HCT116 (cell line): ENCODE measurements around the gene CNTNAP2. TPM values are rescaled to one million over a fixed set of nuclear protein-coding genes. Genes with fewer than 3 reads are reported as not detected.

Experiments
- ATAC-seq: fragments of 200-7000 bp; cut with Tn5 transposase; 2 replicates; pipeline ENCODE4 v1.9.1; 2020; ENCODE audit warnings: mild to moderate bottlenecking, moderate library complexity
- BruUV-seq: library from RNA; stranded (reverse); fragments of 400-500 nt; replicated peaks from 2 replicates; lab custom pipeline; 2021; lab: Mats Ljungman, UMichigan
- CTCF ChIA-PET: fragments of 300-600 bp; sonication (Branson Sonifier 250); formaldehyde crosslinking; loops from one replicate; lab custom pipeline; 2021; ENCODE audit warnings: antibody characterized with exemption; lab: Charles Lee
- POLR2A ChIA-PET: fragments of 300-600, 350-600 bp; sonication (Branson Sonifier 250); formaldehyde crosslinking; loops from one replicate; lab custom pipeline; 2021; ENCODE audit warnings: antibody characterized with exemption; lab: Charles Lee
- RAD21 ChIA-PET, 2 experiments: fragments of 300-600 bp; sonication (Branson Sonifier 250); formaldehyde crosslinking; loops; one replicate each; lab custom pipeline; 2023; ENCODE audit warnings: low total read pairs in 2 of 2; ENCODE audit not compliant: uncharacterized antibody in 2 of 2, unreplicated experiment in 2 of 2, low non-redundant PET in 1 of 2; lab: Charles Lee
- DNase-seq: peaks from one replicate; pipeline ENCODE4 v3.0.0-alpha.2; 2010; ENCODE audit warnings: low read depth, low spot score
- H2AFZ ChIP-seq: fragments of 200-600 bp; shearing (Covaris generic), sonication (generic); 2 replicates; pipeline ENCODE4 v1.6.1; 2017; ENCODE audit warnings: low read depth, mixed run types, mixed read lengths, antibody characterized with exemption, low read length; ENCODE audit not compliant: poor library complexity, severe bottlenecking
- H3K27ac ChIP-seq: 2 replicates; pipeline ENCODE4 v1.5.1; 2012; ENCODE audit warnings: low read depth, low read length
- H3K27me3 ChIP-seq: fragments of 200-600 bp; sonication (generic); 2 replicates; pipeline ENCODE4 v1.6.1; 2016; ENCODE audit warnings: mixed run types, low read length, mixed read lengths; ENCODE audit not compliant: insufficient read depth
- H3K36me3 ChIP-seq, 2 experiments: fragments of 200-500 bp in 1 of 2; fragments of 200-600 bp in 1 of 2; sonication (Bioruptor generic) in 1 of 2; sonication (generic) in 1 of 2; 2 replicates each; pipeline versions ENCODE4 v1.5.1 to v1.6.1; 2014 to 2016; ENCODE audit warnings: low read length in 2 of 2, inconsistent platforms in 1 of 2, mixed read lengths in 1 of 2, mixed run types in 1 of 2; ENCODE audit not compliant: insufficient read depth in 2 of 2, control insufficient read depth in 1 of 2
- H3K4me1 ChIP-seq, 2 experiments: fragments of 200-600 bp in 1 of 2; sonication (generic) in 1 of 2; 2 replicates each; pipeline versions ENCODE4 v1.5.1 to v1.6.1; 2012 to 2017; ENCODE audit warnings: low read length in 2 of 2, inconsistent platforms in 1 of 2, mild to moderate bottlenecking in 1 of 2, mixed read lengths in 1 of 2, mixed run types in 1 of 2, moderate library complexity in 1 of 2; ENCODE audit not compliant: insufficient read depth in 2 of 2, control insufficient read depth in 1 of 2
- H3K4me2 ChIP-seq: fragments of 200-600 bp; sonication (generic); 2 replicates; pipeline ENCODE4 v1.6.1; 2017; ENCODE audit warnings: mixed run types, low read length, mixed read lengths
- H3K4me3 ChIP-seq, 2 experiments: fragments of 200-600 bp in 1 of 2; sonication (generic) in 1 of 2; replicated peaks in 1 of 2; 2 replicates each; pipeline ENCODE4 v1.5.1; 2011 to 2016; ENCODE audit warnings: low read length in 2 of 2, control low read depth in 1 of 2, low read depth in 1 of 2, mild to moderate bottlenecking in 1 of 2, mixed read lengths in 1 of 2, mixed run types in 1 of 2
- H3K79me2 ChIP-seq: fragments of 200-600 bp; sonication (generic); 2 replicates; pipeline ENCODE4 v1.6.1; 2017; ENCODE audit warnings: mild to moderate bottlenecking, mixed run types, low read length, moderate library complexity, mixed read lengths; ENCODE audit not compliant: insufficient read depth
- H3K9ac ChIP-seq: fragments of 200-600 bp; sonication (generic); 2 replicates; pipeline ENCODE4 v1.6.1; 2016; ENCODE audit warnings: low read length, mixed read lengths
- H3K9me2 ChIP-seq: fragments of 200-600 bp; sonication (generic), shearing (Covaris generic); 2 replicates; pipeline ENCODE4 v1.6.1; 2017; ENCODE audit warnings: mixed run types, mild to moderate bottlenecking, moderate library complexity; ENCODE audit not compliant: insufficient read depth
- H3K9me3 ChIP-seq, 2 experiments: fragments of 200-500 bp in 1 of 2; fragments of 200-600 bp in 1 of 2; sonication (Bioruptor generic) in 1 of 2; sonication (generic) in 1 of 2; 2 replicates each; pipeline ENCODE4 v1.6.1; 2014 to 2017; ENCODE audit warnings: low read length in 2 of 2, mixed read lengths in 2 of 2, inconsistent platforms in 1 of 2, low read depth in 1 of 2, mild to moderate bottlenecking in 1 of 2, mixed run types in 1 of 2, moderate library complexity in 1 of 2; ENCODE audit not compliant: control insufficient read depth in 1 of 2, insufficient read depth in 1 of 2
- H4K20me1 ChIP-seq: fragments of 200-600 bp; sonication (generic), shearing (Covaris generic); 2 replicates; pipeline ENCODE4 v1.6.1; 2017; ENCODE audit warnings: mixed run types, mild to moderate bottlenecking, moderate library complexity; ENCODE audit not compliant: insufficient read depth
- ATF3 ChIP-seq: IDR thresholded peaks from 2 replicates; pipeline ENCODE4 v1.6.1; 2012
- CEBPB ChIP-seq: IDR thresholded peaks from 2 replicates; pipeline ENCODE4 v1.6.1; 2012; ENCODE audit warnings: low read depth
- CTCF ChIP-seq, 3 experiments: fragments of 200-600 bp in 1 of 3; sonication (generic) in 1 of 3; IDR thresholded peaks in 2 of 3; conservative IDR thresholded peaks in 1 of 3; 2 replicates each; pipeline ENCODE4 v1.5.1; 2012 to 2017; ENCODE audit warnings: low read depth in 2 of 3, low read length in 2 of 3, antibody characterized with exemption in 1 of 3, borderline replicate concordance in 1 of 3, control low read depth in 1 of 3, mild to moderate bottlenecking in 1 of 3, mixed read lengths in 1 of 3, mixed run types in 1 of 3, moderate library complexity in 1 of 3; ENCODE audit not compliant: insufficient read depth in 1 of 3
- EZH2 ChIP-seq: fragments of 200-600 bp; sonication (generic); IDR thresholded peaks from 2 replicates; pipeline ENCODE4 v1.6.1; 2017; ENCODE audit warnings: antibody characterized with exemption, mixed run types
- JUND ChIP-seq: IDR thresholded peaks from 2 replicates; pipeline ENCODE4 v1.6.1; 2012
- RAD21 ChIP-seq: IDR thresholded peaks from 2 replicates; pipeline ENCODE4 v1.6.1; 2012; ENCODE audit warnings: low read depth, mild to moderate bottlenecking
- SRF ChIP-seq: IDR thresholded peaks from 2 replicates; pipeline ENCODE4 v1.6.1; 2012; ENCODE audit warnings: low read depth
- ZBTB33 ChIP-seq: IDR thresholded peaks from 2 replicates; pipeline ENCODE4 v1.6.1; 2011; ENCODE audit warnings: mild to moderate bottlenecking, low read length, moderate library complexity; ENCODE audit not compliant: insufficient replicate concordance; ENCODE audit errors: extremely low read depth
- ZFX ChIP-seq: fragments of 450-650 bp; IDR thresholded peaks from 2 replicates; pipeline ENCODE4 v1.6.1; 2017
- intact Hi-C: fragments of 100-400 bp; cut with micrococcal nuclease; formaldehyde crosslinking; loops from 2 replicates; pipeline ENCODE4 v1.10.0; 2022
- total RNA-seq: library from RNA; stranded (reverse); gene quantifications from one replicate; pipeline ENCODE4 v1.2.1, GENCODE V29; 2021; ENCODE audit not compliant: unreplicated experiment

CNTNAP2 gene
- total RNA-seq, 1 experiment from 2014 or later: 0.37 TPM

GRCh38 chr7:147563669-147564068 is 1447.1 kb downstream of the CNTNAP2 start:
- peaks cover 0 to 18% of the 10 kb centered on the region in 2 experiments; a peak in 3 of 4 replicates for H3K9me3 ChIP-seq
- H4K20me1 ChIP-seq: no peaks in the 10 kb centered on the region
- intact Hi-C loops: no loop called here
- H2AFZ ChIP-seq: no peak overlapping the region
- ATAC-seq: no peak
- H3K9me2 ChIP-seq: no peaks in the 10 kb centered on the region
- TF ChIP-seq ZBTB33: no peak
- no peak for TF ChIP-seq ZFX
- no peak for TF ChIP-seq RAD21
- no peak for TF ChIP-seq SRF
- no peak for TF ChIP-seq CTCF (IDR thresholded peaks at IDR 0.05 in 2 of 3, conservative IDR thresholded peaks at IDR 0.05 in 1 of 3; ENCODE audit: borderline replicate concordance in 1 of 3, insufficient read depth in 1 of 3, low read depth in 2 of 3, low read length in 2 of 3)
- TF ChIP-seq ATF3: no peak
- TF ChIP-seq JUND: no peak
- TF ChIP-seq EZH2: no peak
- no peak for TF ChIP-seq CEBPB
- TF ChIP-seq, all 23 proteins: peak for 0
- ChIA-PET CTCF (no interaction called here), RAD21 (no interaction called here), POLR2A (no interaction called here)
- BruUV-seq: no TSS peak
- H3K4me3 ChIP-seq: no peak overlapping the region
- DNase-seq: no peak
- H3K27me3 ChIP-seq: no peaks in the 10 kb centered on the region
- no peak overlapping the region for H3K4me2 ChIP-seq
- H3K79me2 ChIP-seq: no peaks in the 10 kb centered on the region
- no peak overlapping the region for H3K9ac ChIP-seq
- no peaks in the 10 kb centered on the region for H3K36me3 ChIP-seq
- H3K4me1 ChIP-seq: no peaks in the 10 kb centered on the region
- no peak overlapping the region for H3K27ac ChIP-seq
